ENCODE results near the gene ESPN. TPM values are rescaled to one million over a fixed set of nuclear protein-coding genes. Genes with fewer than 3 reads are reported as not detected.

Gene ESPN
- total and polyA plus RNA-seq, 10 of the 15 experiments (the other 5 are each of a cell fraction or from before 2014, with no cell fraction given) = 0.18 to 0.71 (median 0.59) TPM; not detected in 7

DNA sequence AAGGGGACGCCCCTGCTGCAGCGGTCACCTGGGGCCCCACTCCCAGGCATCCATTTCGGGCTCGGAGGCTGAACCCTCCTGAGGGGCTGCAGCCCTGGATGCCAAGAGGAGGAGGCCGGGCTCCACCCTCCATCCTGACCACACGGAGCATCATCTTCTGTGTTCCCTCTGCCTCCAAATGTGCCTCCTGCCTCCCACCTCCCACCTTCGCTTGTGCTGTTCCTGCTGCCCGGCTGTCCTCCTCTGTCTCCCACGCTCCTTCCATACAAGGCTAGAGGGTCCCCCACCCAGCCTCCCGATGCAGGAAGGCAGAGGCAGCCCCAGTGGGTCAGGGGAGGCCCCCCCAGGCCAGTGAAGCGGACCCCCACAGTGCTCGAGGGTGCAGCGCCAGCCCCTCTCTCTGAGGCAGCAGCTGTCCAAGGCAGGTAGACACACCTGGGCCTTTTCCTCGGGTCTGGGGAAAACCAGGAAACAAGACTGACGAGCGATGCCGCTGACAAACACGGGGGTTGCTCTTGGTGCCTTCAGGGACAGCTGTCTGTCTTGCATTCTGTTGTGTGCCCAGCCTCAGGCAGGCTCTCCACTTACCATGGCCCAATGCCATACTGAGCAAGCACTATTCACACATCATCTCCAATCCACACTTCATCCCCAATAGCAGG lies 83.7 kb downstream of the ESPN start:
- in situ Hi-C loops (cut with MboI) = no loop called here
- H3K27me3 ChIP-seq (replicated peaks in 1 of 2; ENCODE audit: control insufficient read depth in 2 of 2, insufficient read depth in 2 of 2, low read length in 1 of 2) = no peaks in the 10 kb centered on the region; a peak in 1 of 4 replicates
- ChIA-PET POLR2A (interaction anchor here (0.6 kb wide), 1 partner anchor 96 kb away, joined by 4 read pairs; no protein-coding TSS in a partner anchor), RAD21 (ENCODE audit: unreplicated experiment) (no interaction called here), SMC1A (ENCODE audit: uncharacterized antibody, unreplicated experiment) (no interaction called here), CTCF (interaction anchor here (0.6 to 1.2 kb wide), 2 partner anchors 139 to 211 kb away, joined by 3 to 4 read pairs; no protein-coding TSS in a partner anchor)
- intact Hi-C loops (cut with micrococcal nuclease; ENCODE audit: unreplicated experiment) = no loop called here
- no peaks in the 10 kb centered on the region; the same call in 1 of the 2 replicates for H4K20me1 ChIP-seq (ENCODE audit: control insufficient read depth, insufficient read depth)
- H3K36me3 ChIP-seq (ENCODE audit: control insufficient read depth in 2 of 2, insufficient read depth in 2 of 2, low read length in 1 of 2) = no peaks in the 10 kb centered on the region
- ATAC-seq (no peak), DNase-seq (ENCODE audit: low read depth, low spot score) (no peak), FAIRE-seq (no peak)
- WGBS (ENCODE audit: insufficient coverage, insufficient replicate concordance, low lambda C conversion rate, missing lambda C conversion rate) = 38% methylated on average over 18 of the region's 18 CpGs
- no peak overlapping the region for H3K9ac ChIP-seq (ENCODE audit: control insufficient read depth, insufficient read depth, low read length)
- H3K4me2 ChIP-seq (ENCODE audit: control insufficient read depth, insufficient read depth) = no peak overlapping the region
- no peaks in the 10 kb centered on the region for H3K9me3 ChIP-seq (replicated peaks; ENCODE audit: control insufficient read depth, insufficient read depth, low read length)
- no peak for TF ChIP-seq SMC3 (IDR thresholded peaks at IDR 0.05; ENCODE audit: borderline replicate concordance, low read length)
- no peak for TF ChIP-seq IKZF2 (IDR thresholded peaks at IDR 0.05)
- no peak for TF ChIP-seq EP300 (IDR thresholded peaks at IDR 0.05; ENCODE audit: borderline replicate concordance in 1 of 2, control insufficient read depth in 1 of 2, low read depth in 2 of 2, low read length in 2 of 2)
- no peak for TF ChIP-seq MEF2B (IDR thresholded peaks at IDR 0.05; ENCODE audit: partially characterized antibody, poor library complexity, severe bottlenecking)
- TF ChIP-seq SP1 (IDR thresholded peaks at IDR 0.05; ENCODE audit: low read depth, low read length) = no peak
- TF ChIP-seq RELB (IDR thresholded peaks at IDR 0.05; ENCODE audit: low read depth) = no peak
- no peak for TF ChIP-seq CBFB (IDR thresholded peaks at IDR 0.05; ENCODE audit: low read depth)
- no peak for TF ChIP-seq BMI1 (IDR thresholded peaks at IDR 0.05; ENCODE audit: borderline replicate concordance)
- TF ChIP-seq POU2F2 (IDR thresholded peaks at IDR 0.05; ENCODE audit: borderline replicate concordance, low read depth, low read length) = no peak
- no peak for TF ChIP-seq ATF3 (IDR thresholded peaks at IDR 0.05; ENCODE audit: borderline replicate concordance, extremely low read depth, low read depth, low read length)
- TF ChIP-seq, protein P1, sequence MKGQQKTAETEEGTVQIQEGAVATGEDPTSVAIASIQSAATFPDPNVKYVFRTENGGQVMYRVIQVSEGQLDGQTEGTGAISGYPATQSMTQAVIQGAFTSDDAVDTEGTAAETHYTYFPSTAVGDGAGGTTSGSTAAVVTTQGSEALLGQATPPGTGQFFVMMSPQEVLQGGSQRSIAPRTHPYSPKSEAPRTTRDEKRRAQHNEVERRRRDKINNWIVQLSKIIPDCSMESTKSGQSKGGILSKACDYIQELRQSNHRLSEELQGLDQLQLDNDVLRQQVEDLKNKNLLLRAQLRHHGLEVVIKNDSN (IDR thresholded peaks at IDR 0.05; ENCODE audit: borderline replicate concordance, extremely low read length, insufficient read depth, low read depth, low read length) = no peak
- no peak for TF ChIP-seq STAT3 (IDR thresholded peaks at IDR 0.05; ENCODE audit: low read depth, low read length)
- TF ChIP-seq STAT1 (conservative IDR thresholded peaks at IDR 0.05) = no peak
- no peak for TF ChIP-seq RAD51 (IDR thresholded peaks at IDR 0.05)
- TF ChIP-seq RCOR1 (conservative IDR thresholded peaks at IDR 0.05; ENCODE audit: low read depth, low read length) = no peak
- no peak for TF ChIP-seq TCF12 (IDR thresholded peaks at IDR 0.05; ENCODE audit: low read depth, low read length)
- no peak for TF ChIP-seq ZNF384 (IDR thresholded peaks at IDR 0.05; ENCODE audit: borderline replicate concordance, low read depth, low read length)
- no peak for TF ChIP-seq PBX3 (IDR thresholded peaks at IDR 0.05; ENCODE audit: insufficient replicate concordance, low read depth, low read length)
- no peak for TF ChIP-seq CREB1 (IDR thresholded peaks at IDR 0.05; ENCODE audit: low read depth)
- H3K79me2 ChIP-seq (ENCODE audit: control insufficient read depth, insufficient read depth, low read length) = no peaks in the 10 kb centered on the region
- H3K4me1 ChIP-seq (ENCODE audit: control insufficient read depth, insufficient read depth, low read length) = no peaks in the 10 kb centered on the region
- H2AFZ ChIP-seq (ENCODE audit: control insufficient read depth, low read depth, low read length) = no peak overlapping the region
- BruUV-seq (replicated peaks) = no TSS peak
- H3K27ac ChIP-seq (ENCODE audit: control insufficient read depth, insufficient read depth) = no peak overlapping the region
- H3K4me3 ChIP-seq = no peak overlapping the region

Data from GM12878 (cell line).